SU-DHL-6 (cell line): Measurements from ENCODE around the gene KCNN3.

Experiments
- EZH2phosphoT487 ChIP-seq: fragments of 200-600 bp; sonication (generic), shearing (Covaris generic); conservative IDR thresholded peaks from 2 replicates; pipeline ENCODE4 v1.6.1; 2018; ENCODE audit warnings: mild to moderate bottlenecking, antibody characterized with exemption, low read length, moderate library complexity, mixed read lengths
- TF ChIP-seq, protein P1 (sequence below): fragments of 200-600 bp; sonication (generic); IDR thresholded peaks from one replicate; pipeline ENCODE4 v1.5.1; 2017; ENCODE audit warnings: antibody characterized with exemption, mild to moderate bottlenecking, low read length, moderate library complexity; ENCODE audit not compliant: insufficient read depth, poor library complexity, severe bottlenecking

- TF ChIP-seq, protein P1, sequence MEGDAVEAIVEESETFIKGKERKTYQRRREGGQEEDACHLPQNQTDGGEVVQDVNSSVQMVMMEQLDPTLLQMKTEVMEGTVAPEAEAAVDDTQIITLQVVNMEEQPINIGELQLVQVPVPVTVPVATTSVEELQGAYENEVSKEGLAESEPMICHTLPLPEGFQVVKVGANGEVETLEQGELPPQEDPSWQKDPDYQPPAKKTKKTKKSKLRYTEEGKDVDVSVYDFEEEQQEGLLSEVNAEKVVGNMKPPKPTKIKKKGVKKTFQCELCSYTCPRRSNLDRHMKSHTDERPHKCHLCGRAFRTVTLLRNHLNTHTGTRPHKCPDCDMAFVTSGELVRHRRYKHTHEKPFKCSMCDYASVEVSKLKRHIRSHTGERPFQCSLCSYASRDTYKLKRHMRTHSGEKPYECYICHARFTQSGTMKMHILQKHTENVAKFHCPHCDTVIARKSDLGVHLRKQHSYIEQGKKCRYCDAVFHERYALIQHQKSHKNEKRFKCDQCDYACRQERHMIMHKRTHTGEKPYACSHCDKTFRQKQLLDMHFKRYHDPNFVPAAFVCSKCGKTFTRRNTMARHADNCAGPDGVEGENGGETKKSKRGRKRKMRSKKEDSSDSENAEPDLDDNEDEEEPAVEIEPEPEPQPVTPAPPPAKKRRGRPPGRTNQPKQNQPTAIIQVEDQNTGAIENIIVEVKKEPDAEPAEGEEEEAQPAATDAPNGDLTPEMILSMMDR = no peak
- no peak for TF ChIP-seq EZH2phosphoT487
Observed at GRCh38 chr1:154652893-154653292, 217.2 kb downstream of the KCNN3 start.
